A204.1 (cell line): Measurements from ENCODE around the gene AP4E1.
"Not testable (repeated sequence)": the region's sequence is repeated elsewhere in the genome, so short reads cannot be mapped to it uniquely, and the experiment has no call there.

Experiments
- FAIRE-seq: peaks from 2 replicates; lab custom pipeline; 2012; peaks lifted over from hg19 to GRCh38; lab: Jason Lieb, UNC

Gene AP4E1

GRCh38 chr15:51024735-51025453 lies 116.4 kb downstream of the AP4E1 start:
- FAIRE-seq, result no peak

GRCh38 chr15:51025454-51025846 lies 117.0 kb downstream of the AP4E1 start:
- FAIRE-seq, result no peak

GRCh38 chr15:51030649-51031316 lies 122.3 kb downstream of the AP4E1 start:
- FAIRE-seq, result no peak

GRCh38 chr15:51037474-51037873 lies 129.0 kb downstream of the AP4E1 start:
- FAIRE-seq, result not testable (repeated sequence)

GRCh38 chr15:51038162-51038973 lies 129.9 kb downstream of the AP4E1 start:
- FAIRE-seq, result no peak

GRCh38 chr15:51038974-51039319 lies 130.5 kb downstream of the AP4E1 start:
- FAIRE-seq, result no peak

GRCh38 chr15:51044037-51044727 lies 135.7 kb downstream of the AP4E1 start:
- FAIRE-seq, result no peak

GRCh38 chr15:51046016-51046415 lies 137.5 kb downstream of the AP4E1 start:
- no peak for FAIRE-seq

GRCh38 chr15:51046799-51047449 lies 138.4 kb downstream of the AP4E1 start:
- FAIRE-seq, result no peak

- no peak for FAIRE-seq
Observed at GRCh38 chr15:51048308-51048707, 139.8 kb downstream of the AP4E1 start.

- FAIRE-seq, result no peak
Observed at GRCh38 chr15:51049081-51049480, 140.6 kb downstream of the AP4E1 start.

GRCh38 chr15:51051776-51052175 lies 143.3 kb downstream of the AP4E1 start:
- FAIRE-seq, result no peak

- FAIRE-seq, result no peak
Observed at GRCh38 chr15:51053571-51053970, 145.1 kb downstream of the AP4E1 start.

GRCh38 chr15:51054535-51054934 lies 146.1 kb downstream of the AP4E1 start:
- no peak for FAIRE-seq
